Activated naive CD8-positive, alpha-beta T cell treated with anti-CD3 and anti-CD28 coated beads, Interleukin-2, amount 10 ng/mL, durations not matched to agents 7 days and 5 days (primary cell): ENCODE data around the gene ATRNL1. TPM values are rescaled to one million over a fixed set of nuclear protein-coding genes. Genes with fewer than 3 reads are reported as not detected.

Experiments used
- ATAC-seq: fragments of 150-1000 bp; cut with Tn5 transposase; one replicate; pipeline ENCODE4 v1.10.0; 2021; ENCODE audit warnings: low read depth, moderate library complexity
- POLR2A ChIA-PET: fragments of 350-600 bp; sonication (Branson Sonifier 250); formaldehyde crosslinking; loops from one replicate; lab custom pipeline; 2021; ENCODE audit warnings: antibody characterized with exemption; lab: Charles Lee
- DNase-seq: peaks from one replicate; pipeline ENCODE4 v3.0.0; 2021
- H3K27ac Mint-ChIP-seq: one replicate; pipeline ENCODE4 v1.8.0; 2022; ENCODE audit warnings: mild to moderate bottlenecking, mixed read lengths
- H3K27me3 Mint-ChIP-seq: one replicate; pipeline ENCODE4 v1.8.0; 2022; ENCODE audit warnings: mild to moderate bottlenecking, moderate library complexity, mixed read lengths
- H3K36me3 Mint-ChIP-seq: one replicate; pipeline ENCODE4 v1.8.0; 2021; ENCODE audit warnings: mild to moderate bottlenecking, mixed read lengths
- H3K4me1 Mint-ChIP-seq: one replicate; pipeline ENCODE4 v1.8.0; 2021; ENCODE audit warnings: mixed read lengths
- H3K4me3 Mint-ChIP-seq: one replicate; pipeline ENCODE4 v1.8.0; 2022; ENCODE audit warnings: mild to moderate bottlenecking, moderate library complexity, mixed read lengths
- H3K9me3 Mint-ChIP-seq: one replicate; pipeline ENCODE4 v1.8.0; 2021; ENCODE audit warnings: mixed read lengths
- total RNA-seq, 2 experiments: library from RNA; stranded (reverse); gene quantifications; one replicate each; pipeline ENCODE4 v1.2.3, GENCODE V29; 2021

ATRNL1 gene
- total RNA-seq, 2 experiments from 2014 or later, result not detected

DNA sequence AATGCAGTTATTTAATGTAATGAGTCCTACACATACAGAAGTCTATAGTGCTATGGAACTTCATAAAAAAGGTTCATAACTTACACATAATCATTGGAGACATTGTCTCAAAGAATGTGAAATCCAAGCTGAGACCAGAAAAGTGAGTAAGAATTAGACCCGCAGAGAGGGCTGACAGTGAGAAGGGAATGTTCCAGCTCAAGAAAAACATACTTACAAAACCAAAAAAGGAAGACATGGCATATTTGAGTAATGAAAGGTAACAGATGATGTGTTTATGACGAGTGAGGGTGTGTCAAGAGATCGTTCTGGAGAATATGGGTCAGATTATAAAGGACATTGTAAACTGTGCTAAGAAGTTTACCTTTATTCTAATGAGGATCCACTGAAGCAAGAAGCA lies 566.5 kb downstream of the ATRNL1 start:
- Mint-ChIP-seq H3K4me3 (no peak overlapping the region), H3K36me3 (no peaks in the 10 kb centered on the region), H3K4me1 (no peaks in the 10 kb centered on the region), H3K9me3 (peaks cover 5% of the 10 kb centered on the region), H3K27me3 (no peaks in the 10 kb centered on the region), H3K27ac (no peak overlapping the region)
- POLR2A ChIA-PET, result no interaction called here
- ATAC-seq, result no peak
- no peak for DNase-seq

DNA sequence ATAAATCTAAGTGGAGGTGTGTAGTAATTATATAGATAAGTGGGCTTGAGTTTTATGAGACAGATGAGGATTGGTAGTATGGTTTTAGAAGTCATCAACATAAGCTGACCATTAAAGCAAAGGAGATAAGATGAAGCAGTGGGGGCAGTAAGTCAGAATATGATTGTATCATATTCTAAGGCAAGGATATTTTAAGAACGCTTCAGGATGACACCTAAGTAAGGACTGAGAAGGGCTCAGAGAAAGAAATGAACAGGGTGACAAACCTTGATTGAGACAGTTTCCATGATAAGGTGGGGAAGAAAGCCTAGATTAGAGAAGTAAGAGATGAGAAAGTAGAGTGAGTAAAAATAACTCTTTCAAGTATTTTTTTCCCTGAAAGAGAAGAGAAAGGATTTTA lies 567.2 kb downstream of the ATRNL1 start:
- no peak overlapping the region for H3K27ac Mint-ChIP-seq

DNA sequence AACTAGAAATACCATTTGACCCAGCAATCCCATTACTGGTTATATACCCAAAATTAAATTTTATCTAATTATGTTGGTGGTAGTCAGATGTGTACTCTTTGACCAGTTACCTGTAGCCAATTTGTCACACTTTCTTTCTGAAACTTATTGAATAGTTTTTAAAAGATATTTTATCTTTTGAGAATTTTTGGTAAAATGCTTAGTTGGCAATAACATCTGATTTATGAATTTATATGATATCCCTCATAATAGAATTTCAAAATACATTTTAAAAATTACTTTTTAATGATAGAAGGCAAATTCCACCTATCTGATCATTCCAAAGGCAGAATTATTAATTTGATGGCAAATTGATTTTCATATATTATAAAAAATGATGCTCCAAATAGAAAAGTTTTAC lies 569.3 kb downstream of the ATRNL1 start:
- Mint-ChIP-seq H3K36me3 (no peaks in the 10 kb centered on the region), H3K27ac (no peak overlapping the region), H3K4me1 (no peaks in the 10 kb centered on the region), H3K27me3 (no peaks in the 10 kb centered on the region), H3K4me3 (no peak overlapping the region), H3K9me3 (peaks cover 2% of the 10 kb centered on the region)
- POLR2A ChIA-PET, result no interaction called here
- no peak for ATAC-seq
- DNase-seq, result no peak

More for the DNA sequence above, 567.2 kb downstream of the ATRNL1 start:
- Mint-ChIP-seq H3K4me3 (no peak overlapping the region), H3K27me3 (no peaks in the 10 kb centered on the region), H3K36me3 (no peaks in the 10 kb centered on the region), H3K4me1 (no peaks in the 10 kb centered on the region), H3K9me3 (peaks cover 2% of the 10 kb centered on the region)
- ATAC-seq (no peak), DNase-seq (no peak)
- POLR2A ChIA-PET, result no interaction called here

DNA sequence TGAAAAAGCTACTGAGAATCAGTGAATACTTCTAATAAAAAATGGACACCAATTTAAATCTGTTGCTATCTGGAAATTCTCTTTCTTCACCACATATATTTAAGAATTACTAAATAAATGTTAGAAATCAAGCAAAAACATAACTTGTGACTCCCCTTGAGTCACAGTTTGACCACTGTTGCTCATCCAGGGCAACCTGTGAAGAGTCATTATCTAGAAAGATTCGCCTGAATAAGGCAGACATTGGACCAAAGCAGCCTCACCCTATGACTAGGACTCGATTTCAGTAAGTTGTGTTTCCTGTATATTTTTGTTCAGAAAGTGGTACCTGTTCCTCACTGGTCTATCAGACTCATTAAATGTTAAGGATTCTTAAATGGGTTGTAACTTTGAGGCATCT lies 572.4 kb downstream of the ATRNL1 start:
- ATAC-seq, result no peak
- no peaks in the 10 kb centered on the region for H3K4me1 Mint-ChIP-seq
- POLR2A ChIA-PET, result no interaction called here
- H3K4me3 Mint-ChIP-seq, result no peak overlapping the region
- no peaks in the 10 kb centered on the region for H3K36me3 Mint-ChIP-seq
- DNase-seq, result no peak
- peaks cover 2% of the 10 kb centered on the region for H3K9me3 Mint-ChIP-seq
- H3K27me3 Mint-ChIP-seq, result no peaks in the 10 kb centered on the region
- no peak overlapping the region for H3K27ac Mint-ChIP-seq

DNA sequence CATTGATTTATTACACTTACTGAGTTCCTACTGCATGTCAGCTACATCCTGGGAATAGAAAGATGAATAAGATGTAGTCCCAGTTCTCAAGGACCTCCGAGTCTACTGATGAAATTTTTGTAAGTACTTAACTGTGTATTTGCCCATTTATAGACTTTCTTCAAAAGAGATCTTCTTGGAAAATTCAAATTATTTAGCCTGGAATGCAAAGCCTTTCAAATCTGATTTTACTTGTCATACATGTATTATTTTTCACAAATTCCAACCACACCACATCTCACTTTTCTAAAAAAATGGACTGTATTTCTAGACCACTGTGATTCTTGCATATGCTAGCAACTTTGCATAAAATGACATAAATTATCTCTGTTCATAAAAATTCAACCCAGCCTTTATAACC lies 581.3 kb downstream of the ATRNL1 start:
- H3K4me1 Mint-ChIP-seq, result no peaks in the 10 kb centered on the region
- no peaks in the 10 kb centered on the region for H3K36me3 Mint-ChIP-seq
- ATAC-seq (no peak), DNase-seq (no peak)
- H3K9me3 Mint-ChIP-seq, result peaks cover 1% of the 10 kb centered on the region
- no peaks in the 10 kb centered on the region for H3K27me3 Mint-ChIP-seq
- POLR2A ChIA-PET, result no interaction called here
- no peak overlapping the region for H3K4me3 Mint-ChIP-seq
- H3K27ac Mint-ChIP-seq, result no peak overlapping the region

DNA sequence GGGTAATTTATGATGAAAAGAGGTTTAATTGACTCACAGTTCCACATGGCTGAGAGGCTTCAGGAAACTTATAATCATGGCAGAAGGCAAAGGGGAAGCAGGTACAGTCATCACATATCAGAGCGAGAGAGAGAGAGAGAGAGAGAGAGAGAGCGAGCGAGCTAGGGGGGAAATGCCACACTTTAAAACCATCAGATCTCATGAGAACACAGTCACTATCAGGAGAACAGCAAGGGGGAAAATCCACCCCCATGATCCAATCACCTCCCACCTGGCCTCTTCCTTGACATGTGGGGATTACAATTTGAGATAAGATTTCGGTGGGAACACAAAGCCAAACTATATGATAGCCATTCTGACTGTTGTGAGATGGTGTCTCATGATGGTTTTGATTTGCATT lies 603.6 kb downstream of the ATRNL1 start:
- Mint-ChIP-seq H3K27me3 (no peaks in the 10 kb centered on the region), H3K9me3 (peaks cover 1% of the 10 kb centered on the region), H3K36me3 (no peaks in the 10 kb centered on the region), H3K4me3 (no peak overlapping the region), H3K4me1 (no peaks in the 10 kb centered on the region), H3K27ac (no peak overlapping the region)
- DNase-seq (no peak), ATAC-seq (no peak)
- POLR2A ChIA-PET, result no interaction called here

DNA sequence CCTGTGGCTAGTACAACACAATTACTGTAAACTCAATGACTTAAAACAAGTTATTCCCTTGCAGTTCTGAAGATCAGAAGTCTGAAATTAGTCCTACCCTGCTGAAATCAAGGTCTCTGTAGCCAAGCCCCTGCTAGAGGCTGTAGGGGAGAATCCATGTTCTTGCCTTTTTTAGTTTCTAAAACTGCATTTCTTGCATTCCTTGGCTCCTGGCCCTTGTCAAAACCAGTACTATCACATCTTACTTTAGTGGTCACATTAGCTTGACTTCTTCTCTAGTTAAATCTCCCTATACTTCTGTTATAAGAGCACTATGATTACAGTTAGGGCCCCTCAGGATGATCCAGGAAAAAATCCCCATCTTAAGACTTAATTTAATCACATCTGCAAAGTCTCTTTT lies 612.9 kb downstream of the ATRNL1 start:
- no peak overlapping the region for H3K4me3 Mint-ChIP-seq
- no peaks in the 10 kb centered on the region for H3K4me1 Mint-ChIP-seq
- no peaks in the 10 kb centered on the region for H3K9me3 Mint-ChIP-seq
- POLR2A ChIA-PET, result no interaction called here
- H3K36me3 Mint-ChIP-seq, result no peaks in the 10 kb centered on the region
- no peak for DNase-seq
- no peak overlapping the region for H3K27ac Mint-ChIP-seq
- no peak for ATAC-seq
- H3K27me3 Mint-ChIP-seq, result no peaks in the 10 kb centered on the region

DNA sequence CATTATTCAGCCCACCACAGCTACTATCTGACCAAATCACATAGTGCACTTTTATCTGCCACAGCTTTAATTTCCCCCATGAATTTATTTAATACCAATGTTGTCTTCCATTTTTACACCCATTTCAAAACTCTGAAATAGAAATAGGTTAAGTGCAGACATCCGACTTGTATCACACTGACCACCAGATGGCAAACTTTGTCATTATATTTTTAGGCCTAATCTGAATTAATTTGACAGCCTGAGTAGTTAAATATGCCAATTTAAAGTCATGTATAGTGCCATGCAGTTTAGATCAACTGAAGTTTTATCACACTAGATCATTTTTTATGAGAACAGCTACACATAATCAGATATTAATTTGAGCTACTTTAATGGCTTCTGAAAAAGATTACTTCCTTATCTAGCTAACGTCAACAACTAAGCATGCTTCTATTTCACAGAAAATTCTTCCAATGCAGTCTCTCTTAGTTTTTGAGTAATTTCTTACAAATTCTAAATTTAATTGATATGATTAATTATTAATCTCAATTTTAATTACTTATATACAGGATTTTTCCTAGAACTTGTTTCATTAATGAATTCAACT lies 613.4 kb downstream of the ATRNL1 start:
- DNase-seq, result no peak
- H3K9me3 Mint-ChIP-seq, result no peaks in the 10 kb centered on the region
- no peaks in the 10 kb centered on the region for H3K36me3 Mint-ChIP-seq
- H3K27ac Mint-ChIP-seq, result no peak overlapping the region
- no peak overlapping the region for H3K4me3 Mint-ChIP-seq
- no peaks in the 10 kb centered on the region for H3K4me1 Mint-ChIP-seq
- ATAC-seq, result no peak
- POLR2A ChIA-PET, result no interaction called here
- H3K27me3 Mint-ChIP-seq, result no peaks in the 10 kb centered on the region

DNA sequence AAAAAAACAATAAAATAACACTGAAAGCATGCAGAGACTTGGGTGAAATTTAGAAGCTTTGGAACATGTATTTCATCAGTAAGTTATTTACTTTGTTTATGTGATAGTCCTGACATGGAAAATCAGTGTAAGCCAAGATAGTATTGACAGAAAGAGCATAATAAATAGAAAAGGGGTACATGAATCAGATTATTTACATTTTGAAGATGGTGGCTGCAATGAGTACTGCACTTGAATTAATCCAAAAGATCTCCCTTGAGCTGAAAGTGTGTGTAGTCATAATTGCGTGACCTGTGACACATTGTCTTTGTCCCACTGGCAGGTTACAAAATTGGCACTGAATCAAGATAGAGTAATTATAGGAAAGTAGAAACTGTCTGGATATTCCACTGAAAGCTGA lies 617.0 kb downstream of the ATRNL1 start:
- DNase-seq, result no peak

DNA sequence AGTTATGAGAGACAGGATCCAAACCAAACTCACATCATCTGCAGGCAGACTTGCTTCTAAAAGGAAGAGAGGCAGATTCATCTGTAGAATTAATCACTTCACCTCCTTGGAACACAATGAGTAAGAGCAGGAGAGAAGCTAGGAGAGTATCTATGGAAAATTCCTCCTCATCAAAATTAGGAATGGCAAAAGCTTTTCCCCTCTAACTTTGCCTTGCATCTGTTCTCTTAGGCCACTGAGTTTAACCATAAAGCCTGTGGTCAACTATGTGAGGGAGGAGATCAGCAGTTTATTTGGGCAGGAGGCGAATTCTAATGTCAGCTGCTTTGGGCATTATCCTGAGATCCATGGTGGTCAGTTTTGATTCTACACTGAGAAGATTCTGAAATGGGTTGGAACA lies 618.1 kb downstream of the ATRNL1 start:
- ATAC-seq (no peak), DNase-seq (no peak)
- Mint-ChIP-seq H3K9me3 (no peaks in the 10 kb centered on the region), H3K36me3 (no peaks in the 10 kb centered on the region), H3K4me1 (no peaks in the 10 kb centered on the region), H3K27me3 (no peaks in the 10 kb centered on the region), H3K4me3 (no peak overlapping the region), H3K27ac (no peak overlapping the region)
- POLR2A ChIA-PET, result no interaction called here

More for the DNA sequence above, 617.0 kb downstream of the ATRNL1 start:
- no peak for ATAC-seq
- no peaks in the 10 kb centered on the region for H3K4me1 Mint-ChIP-seq
- H3K4me3 Mint-ChIP-seq, result no peak overlapping the region
- no peaks in the 10 kb centered on the region for H3K36me3 Mint-ChIP-seq
- no peaks in the 10 kb centered on the region for H3K9me3 Mint-ChIP-seq
- no peaks in the 10 kb centered on the region for H3K27me3 Mint-ChIP-seq
- H3K27ac Mint-ChIP-seq, result no peak overlapping the region
- POLR2A ChIA-PET, result no interaction called here

DNA sequence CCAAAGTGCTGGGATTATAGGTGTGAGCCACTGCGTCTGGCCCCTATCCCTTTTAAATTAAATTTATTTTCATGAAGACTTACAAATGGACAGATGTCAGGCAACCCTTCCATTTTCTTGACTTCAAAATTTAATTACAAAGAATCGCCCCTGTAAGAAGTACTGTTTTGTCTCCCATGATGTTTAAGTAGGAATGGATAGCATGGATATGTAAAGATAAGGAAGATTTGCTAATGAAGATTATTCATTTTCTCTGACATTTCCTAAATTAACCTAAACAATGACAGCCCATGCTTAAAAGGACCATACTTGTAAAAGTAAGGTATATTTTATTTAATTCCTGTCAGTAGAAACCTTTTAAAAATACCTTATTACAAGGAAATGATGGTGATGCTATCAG lies 627.0 kb downstream of the ATRNL1 start:
- Mint-ChIP-seq H3K4me3 (no peak overlapping the region), H3K27me3 (no peaks in the 10 kb centered on the region), H3K36me3 (no peaks in the 10 kb centered on the region), H3K27ac (no peak overlapping the region), H3K9me3 (no peaks in the 10 kb centered on the region), H3K4me1 (no peaks in the 10 kb centered on the region)
- ATAC-seq (no peak), DNase-seq (no peak)
- POLR2A ChIA-PET, result no interaction called here

DNA sequence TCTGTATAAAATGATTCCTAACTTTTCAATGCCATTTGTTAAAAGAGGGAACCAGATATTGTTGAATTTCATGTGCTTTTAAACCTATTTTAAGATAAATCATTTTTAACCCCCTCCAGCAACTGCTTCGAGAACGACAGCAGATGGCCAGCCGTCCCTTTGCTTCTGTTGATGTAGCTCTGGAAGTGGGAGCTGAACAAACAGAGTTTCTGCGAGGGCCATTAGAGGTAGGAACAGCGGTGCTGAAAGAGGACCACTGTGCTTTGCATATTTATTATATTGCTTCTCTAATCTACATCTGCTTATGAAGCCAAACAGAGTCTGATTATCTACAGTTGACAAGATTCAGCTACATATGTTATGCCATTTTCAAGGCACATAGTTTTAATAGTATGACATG lies 634.0 kb downstream of the ATRNL1 start:
- ATAC-seq, result no peak

DNA sequence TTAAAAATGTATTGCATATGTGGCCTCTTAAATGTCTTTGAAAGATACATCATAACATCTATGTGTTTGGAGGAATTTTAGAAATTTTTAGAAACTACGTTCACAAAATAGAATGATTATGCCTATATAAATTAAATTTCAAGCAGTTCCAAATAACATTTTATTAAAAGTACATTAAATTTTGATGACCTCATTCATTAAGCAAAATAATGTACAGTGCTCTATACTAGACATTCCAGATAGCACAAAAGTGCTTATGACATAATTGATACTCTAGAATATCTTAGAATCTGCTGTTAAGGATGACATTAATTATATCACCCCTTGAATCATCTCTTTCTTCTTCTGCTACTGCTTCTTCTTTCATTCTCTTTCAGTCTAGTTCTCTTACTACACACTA lies 650.9 kb downstream of the ATRNL1 start:
- no peak for DNase-seq
- Mint-ChIP-seq H3K27ac (no peak overlapping the region), H3K4me3 (no peak overlapping the region), H3K27me3 (no peaks in the 10 kb centered on the region), H3K36me3 (no peaks in the 10 kb centered on the region), H3K9me3 (no peaks in the 10 kb centered on the region), H3K4me1 (no peaks in the 10 kb centered on the region)
- POLR2A ChIA-PET, result no interaction called here
- ATAC-seq, result no peak

More for the DNA sequence above, 634.0 kb downstream of the ATRNL1 start:
- DNase-seq, result no peak
- POLR2A ChIA-PET, result no interaction called here
- no peaks in the 10 kb centered on the region for H3K36me3 Mint-ChIP-seq
- H3K4me3 Mint-ChIP-seq, result no peak overlapping the region
- no peaks in the 10 kb centered on the region for H3K4me1 Mint-ChIP-seq
- no peaks in the 10 kb centered on the region for H3K9me3 Mint-ChIP-seq
- H3K27me3 Mint-ChIP-seq, result no peaks in the 10 kb centered on the region
- no peak overlapping the region for H3K27ac Mint-ChIP-seq

DNA sequence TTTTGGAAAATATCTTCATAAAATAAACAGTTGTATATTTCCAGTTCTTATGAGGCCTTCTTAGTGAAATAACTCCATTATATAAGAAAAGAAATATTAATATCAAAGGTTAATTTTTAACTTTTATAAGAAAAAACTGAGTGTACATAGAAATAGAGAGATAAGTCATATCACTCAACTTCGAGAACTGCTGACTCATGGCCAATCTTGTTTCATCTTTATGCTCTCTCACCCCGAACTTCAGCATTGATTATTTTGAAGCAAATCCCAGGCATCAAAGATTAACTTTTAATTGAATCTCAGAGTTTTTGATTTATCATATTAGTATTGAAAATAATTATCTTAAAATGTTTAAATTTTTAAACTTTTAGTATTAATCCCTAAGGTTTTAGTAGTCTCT lies 652.8 kb downstream of the ATRNL1 start:
- Mint-ChIP-seq H3K4me3 (no peak overlapping the region), H3K27ac (no peak overlapping the region), H3K27me3 (no peaks in the 10 kb centered on the region), H3K4me1 (no peaks in the 10 kb centered on the region), H3K36me3 (no peaks in the 10 kb centered on the region), H3K9me3 (no peaks in the 10 kb centered on the region)
- POLR2A ChIA-PET, result no interaction called here
- DNase-seq (no peak), ATAC-seq (no peak)

DNA sequence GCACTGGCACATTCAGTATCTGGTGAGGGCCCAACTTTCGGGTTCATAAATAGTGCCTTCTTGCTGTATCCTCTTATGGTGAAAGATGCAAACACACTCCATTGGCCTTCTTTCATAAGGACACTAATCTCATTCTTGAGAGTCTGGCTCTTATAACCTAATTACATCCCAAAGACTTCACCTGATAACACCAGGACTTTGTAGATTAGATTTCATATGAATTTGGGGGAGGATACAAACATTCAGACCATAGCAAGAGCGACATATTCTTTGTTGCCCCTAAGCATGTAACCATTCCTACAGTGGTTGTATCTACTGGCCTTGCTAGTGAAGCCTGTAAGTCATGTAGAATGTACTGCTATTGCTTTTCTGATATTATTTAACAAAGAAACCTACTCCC lies 654.6 kb downstream of the ATRNL1 start:
- Mint-ChIP-seq H3K4me1 (no peaks in the 10 kb centered on the region), H3K27me3 (no peaks in the 10 kb centered on the region), H3K36me3 (no peaks in the 10 kb centered on the region), H3K27ac (no peak overlapping the region), H3K9me3 (no peaks in the 10 kb centered on the region), H3K4me3 (no peak overlapping the region)
- DNase-seq, result no peak
- POLR2A ChIA-PET, result no interaction called here
- no peak for ATAC-seq
